NCI-H187 treated with DMSO at 0.1 percent for 48 hours (cell line): ENCODE measurements around the gene ARID1B.

Experiments used
- DNase-seq: peaks from one replicate; lab custom pipeline; 2025; lab: John Stamatoyannopoulos, UW

The ARID1B gene

DNA sequence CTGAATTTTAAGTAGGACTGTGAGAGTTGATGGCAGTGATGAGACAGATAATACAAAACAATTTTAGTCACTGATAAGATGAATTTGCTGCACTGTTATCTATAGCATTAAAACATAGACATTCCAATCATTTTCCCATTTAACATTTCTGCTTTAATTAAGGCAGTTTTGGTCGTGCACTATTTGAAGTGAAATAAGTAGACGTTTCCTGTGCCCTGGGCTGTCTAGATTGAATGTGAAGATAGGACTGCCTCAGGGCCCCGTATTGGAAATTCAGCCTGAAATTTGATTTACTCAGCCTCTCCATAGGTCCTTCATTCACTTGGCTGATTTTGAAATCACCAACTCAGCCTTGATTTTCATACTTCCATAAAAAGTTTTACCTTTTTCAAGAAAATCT, 48.3 kb downstream of the ARID1B start:
- no peak for DNase-seq

DNA sequence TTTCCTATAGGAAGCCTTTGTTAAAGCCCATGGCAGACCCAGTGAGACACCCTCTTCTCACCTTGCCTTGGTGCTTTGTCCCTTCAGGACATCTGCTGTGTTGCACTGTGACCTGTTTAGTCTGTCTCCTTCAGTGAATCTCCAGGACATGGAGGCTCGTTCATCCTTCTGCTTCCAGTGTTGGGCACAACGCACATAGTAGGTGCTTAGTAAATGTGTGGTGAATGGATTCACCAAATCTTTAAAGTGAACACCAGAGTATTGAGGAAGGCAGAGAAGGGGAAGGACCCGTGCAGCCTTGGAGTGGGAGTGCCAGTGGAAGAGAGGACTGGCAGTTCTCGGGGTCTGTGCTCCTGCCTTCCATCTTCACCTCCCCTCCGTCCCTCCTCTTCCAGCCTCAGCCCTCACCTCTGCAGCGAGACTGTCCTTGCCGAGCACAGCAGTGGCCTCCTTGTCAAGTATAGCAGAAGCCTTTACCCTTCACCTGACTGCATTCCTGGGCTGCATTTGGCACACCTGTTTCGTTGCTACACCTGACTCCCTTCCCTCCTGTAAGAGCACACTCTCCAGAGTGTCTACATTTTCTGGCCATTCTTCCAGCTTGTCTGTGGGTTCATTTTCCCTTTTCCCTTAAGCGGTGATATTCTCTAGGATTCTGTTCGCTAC, 49.2 kb downstream of the ARID1B start:
- DNase-seq: no peak

DNA sequence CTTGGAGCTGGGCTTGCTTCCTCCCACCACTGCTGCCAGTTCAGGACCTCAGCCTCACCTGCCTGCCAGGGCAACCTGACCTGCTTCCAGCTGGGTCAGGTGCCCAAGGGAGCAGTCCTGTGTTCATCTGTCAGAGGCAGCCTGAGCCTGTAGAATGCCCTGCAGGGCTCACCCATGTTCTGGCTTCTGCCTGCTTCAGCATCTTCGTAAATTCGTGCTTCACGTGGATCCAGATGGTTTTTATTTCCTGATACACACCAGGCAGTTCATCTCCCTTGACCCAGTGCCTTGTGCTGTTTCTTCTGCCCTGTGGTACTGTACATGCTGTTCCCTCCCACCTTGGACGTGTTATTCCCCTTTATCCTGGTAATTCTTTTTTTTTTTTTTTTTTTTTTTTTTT, 50.2 kb downstream of the ARID1B start:
- no peak for DNase-seq

DNA sequence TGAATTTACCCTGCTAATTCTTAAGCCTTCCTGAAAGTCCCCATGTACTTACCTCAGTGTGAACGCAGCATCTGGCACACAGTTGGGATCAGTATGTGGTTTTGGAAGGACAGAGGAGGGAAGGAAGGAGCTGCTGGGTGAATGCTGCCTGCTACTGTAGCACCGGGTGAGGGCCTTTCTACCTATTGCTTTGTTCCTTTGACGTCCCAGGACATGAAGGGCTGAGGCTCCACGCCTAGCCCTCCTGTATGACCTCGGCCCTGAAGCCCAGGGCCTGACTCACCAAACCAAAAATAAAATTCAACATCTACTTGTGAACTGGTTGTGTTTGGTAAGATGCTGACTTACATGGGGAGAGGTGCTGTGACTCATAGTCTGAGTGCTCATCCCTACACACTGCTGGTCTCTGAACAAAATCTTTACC, 51.1 kb downstream of the ARID1B start:
- no peak for DNase-seq

DNA sequence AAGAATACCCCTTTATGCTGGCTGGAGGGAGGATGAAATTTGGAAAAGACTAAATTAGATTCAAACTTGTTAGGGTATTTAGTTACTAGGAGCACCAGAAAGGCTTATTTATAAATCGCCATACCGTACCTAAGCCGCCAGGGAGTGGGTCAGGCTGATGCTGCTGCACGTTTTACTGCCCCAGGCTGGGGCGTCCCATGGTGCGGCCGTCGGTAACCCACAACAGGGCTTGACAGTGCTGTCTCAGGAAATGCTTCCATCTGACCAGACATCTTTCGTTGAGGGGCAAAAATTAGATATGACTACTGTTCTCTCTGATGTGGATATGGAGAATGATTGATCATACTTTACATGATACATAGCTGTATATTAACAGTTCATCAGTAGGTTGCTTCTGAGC, 52.9 kb downstream of the ARID1B start:
- DNase-seq: no peak

DNA sequence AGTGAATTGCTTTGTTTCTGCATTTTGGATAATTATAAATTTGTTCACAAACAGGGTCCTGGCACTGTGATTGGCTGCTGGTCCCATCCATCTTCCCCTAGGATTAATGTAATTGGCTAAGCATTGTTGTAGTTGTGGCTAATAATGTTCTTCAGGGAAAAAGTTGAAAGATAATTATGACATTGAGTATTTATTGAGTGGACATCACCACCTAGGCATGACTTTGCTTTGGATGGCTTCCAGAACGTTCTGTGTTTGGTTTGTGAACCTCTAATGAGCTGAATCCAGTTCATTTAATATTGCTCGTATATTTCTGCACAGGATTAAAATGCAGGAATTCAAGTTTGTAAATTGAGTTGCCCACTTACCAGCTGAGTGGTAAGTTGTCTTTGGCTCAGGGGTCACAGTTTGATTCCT, 55.1 kb downstream of the ARID1B start:
- DNase-seq: no peak

DNA sequence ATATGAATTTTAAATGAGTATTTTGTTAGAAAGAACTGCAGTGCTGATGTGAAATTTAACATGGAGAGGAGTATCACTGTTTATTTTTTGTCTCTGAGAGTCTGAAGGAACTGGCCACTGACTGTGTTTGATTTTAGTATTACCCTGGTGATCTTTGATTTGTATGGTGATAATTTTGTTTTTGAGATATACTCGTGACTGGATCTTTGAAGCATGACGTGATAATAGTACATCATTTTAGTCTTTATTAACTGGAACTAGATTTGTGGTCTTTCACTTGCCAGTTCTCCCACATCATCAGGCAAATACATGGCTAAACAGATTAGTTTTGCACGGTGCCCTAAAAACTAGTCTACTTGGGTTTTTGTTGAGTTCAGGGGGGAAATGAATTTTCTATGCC, 55.5 kb downstream of the ARID1B start:
- DNase-seq: no peak

DNA sequence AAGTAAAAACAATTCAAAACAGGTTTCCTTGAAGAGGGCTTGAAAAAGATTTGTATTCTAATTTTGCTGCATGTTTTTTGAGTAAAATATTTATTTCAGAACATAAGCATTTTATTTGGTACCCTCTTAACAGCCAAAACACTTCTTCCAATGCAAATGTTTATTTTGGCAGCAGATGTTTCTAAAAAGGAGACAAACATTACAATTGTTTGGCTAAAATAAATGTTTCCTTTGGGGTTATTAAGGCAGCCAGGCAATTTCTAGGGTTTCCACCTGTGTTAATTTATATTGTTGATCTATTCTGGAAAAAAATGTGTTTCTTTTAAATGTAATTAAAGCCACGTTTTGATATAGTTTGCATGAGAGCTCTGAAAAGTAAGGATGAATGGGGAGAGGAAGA, 56.6 kb downstream of the ARID1B start:
- DNase-seq: no peak

DNA sequence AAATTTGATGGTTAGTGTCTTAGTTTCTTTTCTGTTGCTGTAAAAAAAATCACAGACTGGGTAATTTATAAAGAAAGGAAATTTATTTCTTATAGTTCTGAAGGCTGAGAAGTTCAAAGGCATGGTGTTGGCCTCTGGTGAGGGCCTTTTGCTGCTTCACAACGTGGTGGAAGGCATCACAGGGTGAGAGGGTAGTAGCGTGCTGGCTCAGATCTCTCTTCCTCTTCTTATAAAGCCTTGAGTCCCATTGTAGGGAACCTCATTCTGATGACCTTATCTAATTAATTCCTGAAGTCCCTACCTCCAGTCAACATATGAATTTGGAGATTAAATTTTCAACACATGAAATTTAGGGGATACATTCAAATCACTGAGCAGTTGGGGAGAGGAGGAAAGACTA, 62.0 kb downstream of the ARID1B start:
- DNase-seq: no peak

DNA sequence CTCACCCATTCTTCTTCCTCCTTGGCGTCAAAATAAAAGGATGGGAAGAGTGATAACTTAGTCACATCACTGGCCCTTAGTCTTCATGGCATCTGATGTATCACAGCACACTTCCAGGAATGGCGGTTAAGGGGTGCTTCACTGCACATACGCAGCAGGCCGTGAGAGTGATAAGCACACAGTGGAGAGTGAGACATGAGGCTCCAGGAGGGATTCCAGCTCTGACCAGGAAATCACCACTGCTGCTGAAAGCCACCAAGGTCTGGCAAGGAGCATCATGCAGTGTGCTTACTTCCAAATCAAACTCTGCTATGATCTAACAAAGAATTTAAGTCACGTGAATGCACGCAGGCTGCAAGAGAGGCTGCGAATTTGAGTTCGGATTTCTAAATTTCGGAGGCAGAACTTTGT, 62.4 kb downstream of the ARID1B start:
- no peak for DNase-seq

DNA sequence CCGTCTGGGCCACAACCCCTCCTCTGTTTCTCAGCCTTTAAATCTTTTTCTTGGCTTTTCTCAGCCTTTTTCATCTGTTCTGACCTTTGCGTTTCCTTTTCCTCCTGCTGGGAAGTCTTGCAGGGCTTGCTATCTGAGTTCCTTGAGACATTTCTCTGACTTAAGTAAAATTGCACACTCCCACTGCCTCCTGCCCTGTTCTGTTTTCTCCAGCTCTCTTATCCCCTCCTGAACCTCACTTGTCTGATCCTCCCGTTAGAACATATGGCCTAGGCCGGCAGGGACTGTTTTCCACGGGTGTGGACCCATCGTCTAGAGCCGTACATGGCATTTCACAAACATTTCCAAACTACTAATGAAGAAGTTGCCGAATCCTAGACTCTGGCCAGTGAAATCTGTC, 63.0 kb downstream of the ARID1B start:
- DNase-seq: no peak

DNA sequence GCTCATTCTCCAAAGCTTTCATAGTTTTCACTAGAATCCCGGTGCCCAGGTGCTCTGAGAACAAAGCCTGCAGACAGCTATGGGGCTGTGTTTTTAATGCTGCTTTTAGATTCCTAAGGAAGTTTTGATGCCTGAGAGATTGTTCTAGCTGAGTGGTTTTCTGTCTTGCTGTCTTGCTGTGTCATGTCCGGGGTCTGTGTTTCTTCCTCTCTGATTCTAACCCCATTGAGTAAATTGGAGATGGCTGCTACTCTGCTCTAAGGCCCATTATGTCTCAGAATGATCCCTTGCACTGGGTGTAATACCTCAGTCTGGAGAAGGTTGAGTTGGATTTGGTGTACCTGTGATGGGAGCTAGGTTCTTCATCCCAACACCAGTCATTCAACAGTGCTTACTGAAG, 63.4 kb downstream of the ARID1B start:
- no peak for DNase-seq

DNA sequence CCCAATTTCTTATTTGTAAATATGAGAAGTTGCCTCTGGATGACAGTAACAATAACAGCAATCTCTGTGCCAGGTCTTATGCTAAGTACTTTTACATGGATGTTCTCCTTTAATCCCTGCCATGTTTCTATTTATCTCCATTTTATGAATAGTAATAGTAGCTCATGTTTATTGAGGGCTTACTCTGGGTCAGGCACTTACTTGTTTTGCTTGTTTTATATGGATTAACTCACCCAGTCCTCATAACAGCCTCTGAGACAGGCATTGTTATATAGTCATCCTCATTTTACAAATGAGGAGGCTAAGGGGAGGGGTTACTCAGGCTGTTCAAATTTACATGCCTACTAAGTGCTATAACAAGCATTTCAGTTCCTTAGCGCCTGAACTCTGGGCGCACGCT, 64.3 kb downstream of the ARID1B start:
- no peak for DNase-seq

DNA sequence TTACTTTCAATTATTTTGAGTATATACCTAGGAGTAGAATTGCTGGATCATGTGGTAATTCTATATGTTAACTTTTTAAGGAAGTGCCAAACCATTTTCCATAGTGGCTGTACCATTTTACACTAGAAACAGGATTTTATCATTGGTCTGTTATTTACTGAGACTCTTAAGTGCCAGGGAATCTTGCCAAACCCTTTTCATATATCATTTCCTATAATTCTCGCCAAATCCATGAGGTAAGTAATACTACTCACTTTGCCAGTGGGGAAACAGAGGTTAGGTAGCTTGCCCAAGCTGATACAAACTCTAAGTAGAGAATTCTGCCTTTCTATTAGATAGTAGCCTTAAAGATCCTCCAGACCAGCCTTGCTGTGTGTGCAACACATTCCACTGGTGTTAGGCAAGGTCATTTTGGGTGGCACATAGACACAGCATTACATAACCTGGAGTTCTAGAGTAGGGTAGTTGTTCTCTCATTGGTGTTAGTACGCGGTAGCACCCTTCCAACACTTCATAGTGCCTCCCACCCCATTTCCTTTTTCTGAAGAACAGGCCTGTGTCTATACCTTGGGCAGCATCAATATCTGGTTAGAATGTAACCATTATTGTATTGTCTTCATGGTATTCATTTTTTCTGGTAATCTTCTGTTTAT, 65.5 kb downstream of the ARID1B start:
- DNase-seq: no peak

DNA sequence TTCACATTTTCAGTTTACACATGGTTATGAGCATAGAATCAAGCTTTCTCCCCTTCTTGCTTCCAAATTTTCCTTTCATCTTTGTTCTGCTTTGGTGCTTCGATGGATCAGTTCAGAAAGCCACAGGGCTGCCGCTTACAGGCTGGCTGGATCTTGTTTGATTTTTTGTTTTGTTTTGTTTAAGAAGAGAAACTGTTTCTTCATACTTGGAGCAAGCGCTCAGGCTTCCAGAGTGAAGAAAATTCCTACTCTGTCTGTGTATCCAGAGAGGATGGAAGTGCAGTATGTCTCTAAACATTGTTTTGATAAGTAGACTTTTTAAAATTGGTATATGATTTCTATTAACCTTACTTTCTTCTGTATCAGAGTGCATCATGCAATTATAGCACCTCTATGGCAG, 66.9 kb downstream of the ARID1B start:
- DNase-seq: no peak

DNA sequence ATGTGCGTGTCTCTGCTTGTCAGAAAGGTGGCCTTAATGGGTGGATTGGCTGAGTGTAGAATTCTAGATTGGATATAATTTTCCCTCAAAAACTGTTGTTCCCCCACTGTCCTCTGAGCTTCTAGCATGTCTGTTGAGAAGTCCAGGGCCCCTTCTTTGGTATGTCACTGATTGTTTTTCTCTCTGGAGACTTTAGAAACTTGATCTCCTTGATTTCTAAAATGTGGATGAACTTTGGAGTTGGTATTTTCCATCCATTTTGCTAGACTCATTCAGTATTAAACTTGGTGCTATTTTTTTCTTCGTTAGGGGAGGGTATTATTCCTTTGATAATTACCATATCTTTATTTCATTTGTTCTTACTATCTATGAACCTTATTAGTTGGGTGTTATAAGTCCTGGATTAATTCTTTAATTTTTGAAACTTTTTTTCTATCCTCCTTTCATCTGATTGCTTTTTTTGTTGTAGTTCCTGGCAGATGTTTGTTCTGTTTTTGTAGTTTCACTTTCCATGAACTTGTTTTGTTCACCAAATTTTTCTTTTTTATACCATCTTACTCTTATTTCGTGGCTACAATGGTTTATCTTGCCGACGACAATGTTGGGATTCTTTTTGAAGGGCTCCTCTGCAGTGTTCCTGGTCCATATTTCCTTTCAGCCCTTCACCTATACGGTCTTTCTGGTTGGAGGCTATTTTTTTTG, 68.4 kb downstream of the ARID1B start:
- DNase-seq: no peak

DNA sequence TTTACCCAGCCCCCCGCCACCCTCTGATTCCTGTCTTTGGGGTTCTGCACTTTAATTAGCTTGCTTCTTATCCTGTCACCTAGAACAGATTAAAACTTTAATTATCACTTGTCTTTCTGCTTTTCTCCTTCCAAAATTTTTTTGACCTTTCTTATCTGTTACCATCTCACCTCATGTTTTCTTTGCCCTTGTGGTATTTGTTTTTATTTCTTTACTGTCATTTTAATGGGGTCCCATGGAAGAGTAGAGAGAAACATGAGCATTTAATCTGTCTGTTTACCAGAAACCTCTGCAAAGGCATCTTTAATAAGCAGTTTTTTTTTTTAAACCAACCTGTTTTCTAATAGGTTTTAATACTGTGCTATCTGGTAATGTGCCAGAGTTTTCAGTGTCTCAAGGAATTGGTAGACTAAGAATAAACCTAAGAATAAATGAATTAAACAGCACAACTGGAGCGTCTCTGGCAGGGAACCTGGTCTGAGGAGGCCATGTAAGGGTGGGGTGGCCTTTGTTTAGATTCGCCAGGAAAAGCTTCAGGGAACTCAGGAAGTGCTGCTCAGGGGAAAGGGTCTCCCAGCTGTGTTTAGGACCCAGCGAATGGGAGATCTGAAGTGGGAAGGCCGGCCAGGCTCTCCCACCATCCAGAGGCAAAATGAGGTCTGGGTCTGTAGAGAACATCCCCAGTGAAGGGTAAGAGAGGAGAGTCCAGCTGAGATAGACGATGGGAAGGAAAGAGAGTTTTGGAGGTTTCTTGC, 69.8 kb downstream of the ARID1B start:
- no peak for DNase-seq

DNA sequence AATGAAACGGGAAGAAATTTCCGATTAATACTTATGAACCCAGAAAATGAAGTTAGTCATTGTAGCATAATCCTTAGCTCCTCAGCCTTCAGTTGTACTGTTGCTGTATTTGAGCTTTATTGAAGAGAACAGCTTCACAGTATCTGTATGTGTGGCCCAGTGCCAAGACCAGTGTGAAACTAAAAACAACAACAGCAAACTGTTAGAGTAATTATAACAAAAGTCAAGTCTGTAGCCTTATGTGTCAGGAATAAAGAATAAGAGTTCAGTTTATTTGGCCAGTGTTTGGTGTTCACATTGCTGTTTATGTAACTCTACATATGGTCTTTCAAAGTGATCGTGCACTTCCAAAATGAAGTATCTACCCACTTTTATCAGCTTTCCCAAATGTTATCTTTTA, 70.9 kb downstream of the ARID1B start:
- no peak for DNase-seq

DNA sequence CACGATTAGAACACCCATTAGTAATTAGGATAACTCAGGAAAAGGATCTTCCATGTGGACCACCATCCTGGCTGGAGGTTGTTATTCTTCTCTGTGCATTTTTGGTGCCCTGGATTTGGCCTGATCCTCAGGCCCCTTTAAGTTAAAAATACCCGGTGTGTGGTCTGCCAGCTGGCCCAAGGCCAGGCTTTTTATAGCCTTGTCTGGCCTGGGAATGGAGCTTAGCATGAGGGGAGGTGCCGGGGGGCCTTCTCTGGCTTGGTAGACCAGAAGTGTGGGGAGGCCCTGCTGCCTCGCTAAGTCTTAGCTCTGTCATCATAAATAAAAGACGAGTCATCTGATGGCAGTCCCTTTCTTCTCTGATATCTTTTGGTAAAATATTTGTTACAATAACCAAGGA, 71.4 kb downstream of the ARID1B start:
- DNase-seq: no peak

DNA sequence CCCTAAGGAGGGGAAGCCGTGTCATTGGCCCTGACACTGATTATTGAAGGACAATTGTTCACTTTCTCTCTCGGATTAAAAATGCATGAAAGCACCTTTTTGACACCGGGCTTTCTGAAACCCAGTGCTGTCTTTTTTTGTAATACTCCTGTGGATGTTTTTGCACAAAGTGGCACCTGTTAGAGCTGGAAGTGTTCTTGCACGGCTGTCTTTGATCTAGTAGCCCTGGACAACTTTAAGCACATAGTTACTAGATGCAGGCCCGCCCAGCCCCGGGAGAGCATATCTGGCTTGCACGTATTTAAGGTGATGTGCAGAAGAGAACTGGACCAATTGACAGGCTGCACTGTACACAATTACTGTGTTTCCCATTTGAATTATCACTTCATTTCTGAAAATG, 72.6 kb downstream of the ARID1B start:
- no peak for DNase-seq

DNA sequence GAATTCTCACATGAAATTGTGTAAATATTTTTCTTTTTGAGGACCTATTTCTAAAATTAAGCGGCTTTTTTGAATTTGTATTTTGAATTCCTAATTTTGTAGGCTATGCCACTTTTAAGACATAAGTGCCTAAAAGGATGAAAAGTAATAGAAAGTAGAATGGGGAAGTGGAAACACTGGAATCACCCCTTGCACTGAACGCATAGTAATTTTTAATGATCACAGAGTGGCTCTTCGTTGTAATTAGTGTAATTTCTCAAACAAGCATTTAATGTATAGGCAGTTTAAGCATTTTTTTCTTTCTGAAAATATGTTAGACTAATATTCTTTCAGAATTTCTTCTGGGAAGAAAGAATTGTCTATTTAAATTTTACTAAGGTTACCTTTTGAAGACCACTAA, 73.2 kb downstream of the ARID1B start:
- no peak for DNase-seq

DNA sequence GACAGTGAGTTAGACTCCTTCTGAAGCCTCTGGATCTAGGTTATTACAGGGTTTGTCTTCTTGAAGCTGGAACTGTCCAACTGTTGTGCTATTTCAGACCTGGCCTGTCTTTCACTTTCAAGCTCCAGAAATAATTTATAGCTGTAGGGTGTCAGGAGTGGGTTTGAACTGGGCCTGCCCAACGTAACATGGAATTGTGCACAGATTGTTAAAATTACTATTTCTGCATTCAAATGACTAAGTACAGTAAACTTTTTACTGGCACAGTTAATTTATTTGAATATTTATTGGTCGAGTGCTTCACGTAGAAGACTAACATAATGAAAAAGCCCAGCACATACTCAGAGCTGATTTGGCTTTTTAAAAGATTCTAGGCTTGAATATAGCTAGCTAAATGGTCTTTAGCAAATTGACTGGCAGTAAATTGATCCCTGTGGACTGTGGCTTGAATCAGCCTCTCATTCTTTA, 74.3 kb downstream of the ARID1B start:
- no peak for DNase-seq
